ENCODE data around the gene APOL3. TPM values are rescaled to one million over a fixed set of nuclear protein-coding genes. Genes with fewer than 3 reads are reported as not detected.
"Not testable (repeated sequence)": the region's sequence is repeated elsewhere in the genome, so short reads cannot be mapped to it uniquely, and the experiment has no call there.

Gene APOL3
- polyA plus RNA-seq, 1 donor from 2014 or later, result not detected

- no peak overlapping the region for H3K9ac ChIP-seq (ENCODE audit: low read length)
- H3K4me2 ChIP-seq (ENCODE audit: low read length), result no peak overlapping the region
- TF ChIP-seq POLR2AphosphoS5 (IDR thresholded peaks at IDR 0.05), result no peak
- no peak for TF ChIP-seq TAF1 (IDR thresholded peaks at IDR 0.05; ENCODE audit: low read depth)
- no peak for TF ChIP-seq SMC3 (conservative IDR thresholded peaks at IDR 0.05; ENCODE audit: poor library complexity)
- TF ChIP-seq EP300 (conservative IDR thresholded peaks at IDR 0.05; ENCODE audit: poor library complexity, severe bottlenecking), result no peak
- TF ChIP-seq RAD21 (conservative IDR thresholded peaks at IDR 0.05), result no peak
- no peak for TF ChIP-seq EZH2 (IDR thresholded peaks at IDR 0.05; ENCODE audit: borderline replicate concordance, insufficient read depth, low read length, poor library complexity, severe bottlenecking)
- TF ChIP-seq CTCF (IDR thresholded peaks at IDR 0.05; ENCODE audit: poor library complexity, severe bottlenecking), result no peak
- TF ChIP-seq REST (IDR thresholded peaks at IDR 0.05; ENCODE audit: borderline replicate concordance), result no peak
- TF ChIP-seq MXI1 (conservative IDR thresholded peaks at IDR 0.05; ENCODE audit: poor library complexity, severe bottlenecking), result no peak
- H3K79me2 ChIP-seq (replicated peaks; ENCODE audit: insufficient read depth, low read length), result no peaks in the 10 kb centered on the region
- H3K27me3 ChIP-seq (ENCODE audit: insufficient read depth, low read depth, low read length), result no peaks in the 10 kb centered on the region
- no peaks in the 10 kb centered on the region for H3F3A ChIP-seq (ENCODE audit: insufficient read depth, low read length, poor library complexity, severe bottlenecking)
- H4K20me1 ChIP-seq (ENCODE audit: insufficient read depth), result no peaks in the 10 kb centered on the region
- H3K36me3 ChIP-seq (ENCODE audit: insufficient read depth, low read length), result no peaks in the 10 kb centered on the region
- H3K9me2 ChIP-seq (ENCODE audit: insufficient read depth, low read length), result no peaks in the 10 kb centered on the region
- H3K27ac ChIP-seq (ENCODE audit: low read length), result no peak overlapping the region
- no peaks in the 10 kb centered on the region for H3K9me3 ChIP-seq (ENCODE audit: low read length)
- H3K4me3 ChIP-seq (ENCODE audit: low read length), result no peak overlapping the region
- H2AFZ ChIP-seq (ENCODE audit: low read depth, low read length), result no peak overlapping the region
Observed at GRCh38 chr22:36102995-36103394, 57.6 kb downstream of the APOL3 start.

- H3K9me2 ChIP-seq (ENCODE audit: insufficient read depth, low read length), result no peaks in the 10 kb centered on the region
- no peak for TF ChIP-seq TAF1 (IDR thresholded peaks at IDR 0.05; ENCODE audit: low read depth)
- TF ChIP-seq POLR2AphosphoS5 (IDR thresholded peaks at IDR 0.05), result no peak
- no peak for TF ChIP-seq SMC3 (conservative IDR thresholded peaks at IDR 0.05; ENCODE audit: poor library complexity)
- TF ChIP-seq CTCF (IDR thresholded peaks at IDR 0.05; ENCODE audit: poor library complexity, severe bottlenecking), result no peak
- no peak for TF ChIP-seq MXI1 (conservative IDR thresholded peaks at IDR 0.05; ENCODE audit: poor library complexity, severe bottlenecking)
- no peak for TF ChIP-seq REST (IDR thresholded peaks at IDR 0.05; ENCODE audit: borderline replicate concordance)
- TF ChIP-seq EZH2 (IDR thresholded peaks at IDR 0.05; ENCODE audit: borderline replicate concordance, insufficient read depth, low read length, poor library complexity, severe bottlenecking), result no peak
- no peak for TF ChIP-seq RAD21 (conservative IDR thresholded peaks at IDR 0.05)
- TF ChIP-seq EP300 (conservative IDR thresholded peaks at IDR 0.05; ENCODE audit: poor library complexity, severe bottlenecking), result no peak
Observed at GRCh38 chr22:36101756-36102155, 58.8 kb downstream of the APOL3 start.

GRCh38 chr22:36100908-36101307 lies 59.6 kb downstream of the APOL3 start:
- H3K36me3 ChIP-seq (ENCODE audit: insufficient read depth, low read length); H3F3A ChIP-seq (ENCODE audit: insufficient read depth, low read length, poor library complexity, severe bottlenecking); H4K20me1 ChIP-seq (ENCODE audit: insufficient read depth); H3K9ac ChIP-seq (ENCODE audit: low read length); H3K4me2 ChIP-seq (ENCODE audit: low read length); H3K9me3 ChIP-seq (ENCODE audit: low read length); H3K9me2 ChIP-seq (ENCODE audit: insufficient read depth, low read length); H3K79me2 ChIP-seq (replicated peaks; ENCODE audit: insufficient read depth, low read length); H3K27me3 ChIP-seq (ENCODE audit: insufficient read depth, low read depth, low read length); H3K4me3 ChIP-seq (ENCODE audit: low read length); H2AFZ ChIP-seq (ENCODE audit: low read depth, low read length): not testable (repeated sequence)
- peak overlapping the region; percentile 52 for H3K27ac ChIP-seq (ENCODE audit: low read length)

More at GRCh38 chr22:36101756-36102155, 58.8 kb downstream of the APOL3 start:
- Histone ChIP-seq H3K36me3 (ENCODE audit: insufficient read depth, low read length) (no peaks in the 10 kb centered on the region), H3K4me3 (ENCODE audit: low read length) (no peak overlapping the region), H3K9me3 (ENCODE audit: low read length) (no peaks in the 10 kb centered on the region), H3K4me2 (ENCODE audit: low read length) (no peak overlapping the region), H2AFZ (ENCODE audit: low read depth, low read length) (no peak overlapping the region), H4K20me1 (ENCODE audit: insufficient read depth) (no peaks in the 10 kb centered on the region), H3K79me2 (replicated peaks; ENCODE audit: insufficient read depth, low read length) (no peaks in the 10 kb centered on the region), H3F3A (ENCODE audit: insufficient read depth, low read length, poor library complexity, severe bottlenecking) (no peaks in the 10 kb centered on the region), H3K27ac (ENCODE audit: low read length) (no peak overlapping the region), H3K27me3 (ENCODE audit: insufficient read depth, low read depth, low read length) (no peaks in the 10 kb centered on the region), H3K9ac (ENCODE audit: low read length) (no peak overlapping the region)
